Fibroblast of lung (primary cell): Measurements from ENCODE around the gene MRPL24.

Experiments
- EZH2 ChIP-seq: IDR thresholded peaks from 2 replicates; pipeline ENCODE4 v1.5.1; 2012; ENCODE audit warnings: low read length, control low read depth, mild to moderate bottlenecking; ENCODE audit errors: missing control alignments
- TF ChIP-seq, protein P1 (sequence below), 2 donors: IDR thresholded peaks in 1 of 2; conservative IDR thresholded peaks in 1 of 2; 1 replicate in 1 of 2; 2 replicates in 1 of 2; pipeline ENCODE4 v1.5.1; 2011 to 2012; ENCODE audit warnings: low read length in 2 of 2, control low read depth in 1 of 2, inconsistent platforms in 1 of 2, low read depth in 1 of 2, mild to moderate bottlenecking in 1 of 2

DNA sequence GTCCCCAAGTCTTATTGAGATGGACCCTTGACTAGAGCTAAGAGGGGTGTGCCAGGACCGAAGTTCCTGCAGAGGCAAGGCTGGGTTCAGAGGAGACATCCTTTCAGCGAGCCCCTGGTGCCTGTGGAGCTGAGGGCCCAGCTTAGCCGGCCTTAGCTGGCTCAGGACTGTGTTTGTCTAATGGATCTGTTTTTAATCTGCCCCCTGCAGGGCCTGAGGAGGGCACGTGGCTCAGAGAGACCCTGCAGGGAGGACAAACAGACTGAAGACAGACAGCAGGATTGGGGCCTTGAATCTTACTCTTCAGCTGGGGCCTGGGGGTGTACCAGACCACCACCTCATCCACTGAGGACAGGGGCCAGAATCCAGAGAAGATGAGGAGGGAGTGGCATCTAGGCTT, 37.1 kb downstream of the MRPL24 start:
- TF ChIP-seq, protein P1, sequence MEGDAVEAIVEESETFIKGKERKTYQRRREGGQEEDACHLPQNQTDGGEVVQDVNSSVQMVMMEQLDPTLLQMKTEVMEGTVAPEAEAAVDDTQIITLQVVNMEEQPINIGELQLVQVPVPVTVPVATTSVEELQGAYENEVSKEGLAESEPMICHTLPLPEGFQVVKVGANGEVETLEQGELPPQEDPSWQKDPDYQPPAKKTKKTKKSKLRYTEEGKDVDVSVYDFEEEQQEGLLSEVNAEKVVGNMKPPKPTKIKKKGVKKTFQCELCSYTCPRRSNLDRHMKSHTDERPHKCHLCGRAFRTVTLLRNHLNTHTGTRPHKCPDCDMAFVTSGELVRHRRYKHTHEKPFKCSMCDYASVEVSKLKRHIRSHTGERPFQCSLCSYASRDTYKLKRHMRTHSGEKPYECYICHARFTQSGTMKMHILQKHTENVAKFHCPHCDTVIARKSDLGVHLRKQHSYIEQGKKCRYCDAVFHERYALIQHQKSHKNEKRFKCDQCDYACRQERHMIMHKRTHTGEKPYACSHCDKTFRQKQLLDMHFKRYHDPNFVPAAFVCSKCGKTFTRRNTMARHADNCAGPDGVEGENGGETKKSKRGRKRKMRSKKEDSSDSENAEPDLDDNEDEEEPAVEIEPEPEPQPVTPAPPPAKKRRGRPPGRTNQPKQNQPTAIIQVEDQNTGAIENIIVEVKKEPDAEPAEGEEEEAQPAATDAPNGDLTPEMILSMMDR (conservative IDR thresholded peaks at IDR 0.05 in 1 of 2, IDR thresholded peaks at IDR 0.05 in 1 of 2; ENCODE audit: low read depth in 1 of 2, low read length in 2 of 2), result no peak
- TF ChIP-seq EZH2, result no peak
